HG03571 (cell line): ENCODE measurements around the gene ATPAF1.
A peak's percentile ranks its signal among the peaks of the same experiment; 100 is the strongest.
"Not testable (repeated sequence)": the region's sequence is repeated elsewhere in the genome, so short reads cannot be mapped to it uniquely, and the experiment has no call there.

ENCODE experiments used
- ATAC-seq: cut with Tn5 transposase; IDR thresholded peaks from one replicate; pipeline ENCODE4 v1.9.1; 2021; ENCODE audit not compliant: unreplicated experiment

The ATPAF1 gene

DNA sequence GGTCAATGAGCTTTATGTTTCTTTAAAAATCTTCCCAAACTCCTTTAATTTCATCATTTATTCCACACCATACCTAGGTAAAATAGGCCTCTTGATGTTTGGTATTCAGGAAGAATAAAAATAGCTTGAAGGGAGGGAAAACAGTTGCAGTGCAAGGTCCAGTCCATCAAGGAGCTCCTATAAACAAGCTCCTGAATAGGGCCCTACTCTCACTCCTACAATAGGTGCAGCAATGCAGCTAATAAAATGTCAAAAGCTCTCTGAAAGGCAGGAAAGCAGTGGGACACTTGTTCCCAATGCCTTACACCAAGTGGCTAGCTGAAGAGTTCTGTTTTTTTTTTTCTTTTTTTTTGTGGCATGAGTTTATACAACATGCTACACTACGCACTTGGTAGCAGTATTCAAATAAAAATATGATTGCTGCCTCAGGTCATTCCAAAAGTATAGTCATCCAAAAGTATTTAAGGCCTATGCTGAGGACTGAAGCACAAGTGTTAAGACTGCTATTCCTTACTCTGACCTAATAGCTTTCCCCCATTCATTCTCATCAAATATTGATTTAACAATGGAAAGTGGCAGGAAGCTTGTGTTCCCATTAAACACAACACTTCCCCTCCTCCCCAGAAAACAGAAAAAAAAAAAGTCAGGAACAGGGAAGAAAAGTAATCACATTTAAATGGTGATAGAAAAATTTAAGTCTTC is 13.3 kb upstream of the ATPAF1 start:
- ATAC-seq: no peak

GRCh38 chr1:46679789-46680573 is 11.8 kb upstream of the ATPAF1 start:
- ATAC-seq: no peak

DNA sequence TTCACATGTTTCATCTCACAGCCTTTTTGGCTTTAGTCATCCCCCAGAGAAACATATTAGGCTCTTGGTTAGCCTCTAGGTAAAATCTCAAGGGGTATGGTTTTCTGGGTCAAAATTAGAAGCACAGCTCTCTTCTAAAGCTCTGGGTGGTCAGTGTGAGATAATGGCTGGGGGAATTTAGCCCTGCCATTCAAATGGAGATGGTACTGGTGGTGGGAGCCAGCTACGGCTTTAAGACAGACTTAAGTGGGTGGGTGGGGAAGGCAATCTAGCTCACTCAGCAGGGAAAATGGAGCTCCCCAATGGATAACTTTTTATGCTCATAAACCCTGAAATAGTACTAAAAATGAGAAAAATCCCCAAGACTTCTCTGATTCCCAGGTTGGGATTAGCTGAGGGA is 9.2 kb upstream of the ATPAF1 start:
- ATAC-seq: no peak

DNA sequence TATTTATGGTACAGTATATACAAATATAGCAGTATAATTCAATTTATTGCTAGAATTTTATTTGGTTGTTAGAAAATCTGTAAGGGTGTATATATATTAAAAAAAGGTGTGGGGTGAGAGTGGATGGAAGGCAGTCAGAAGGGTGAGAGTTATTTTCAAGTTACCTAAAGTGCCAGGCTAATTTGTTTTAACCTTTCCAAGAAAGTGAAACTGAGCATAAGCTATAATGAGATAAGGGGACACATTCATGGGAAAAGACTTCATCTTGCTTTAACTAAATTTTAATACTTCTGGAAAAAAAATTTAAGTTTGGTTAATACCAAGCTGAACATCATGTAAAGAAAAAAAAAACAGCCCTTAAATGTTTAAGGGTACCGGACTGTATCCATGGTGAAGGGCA is 8.4 kb upstream of the ATPAF1 start:
- ATAC-seq: no peak

DNA sequence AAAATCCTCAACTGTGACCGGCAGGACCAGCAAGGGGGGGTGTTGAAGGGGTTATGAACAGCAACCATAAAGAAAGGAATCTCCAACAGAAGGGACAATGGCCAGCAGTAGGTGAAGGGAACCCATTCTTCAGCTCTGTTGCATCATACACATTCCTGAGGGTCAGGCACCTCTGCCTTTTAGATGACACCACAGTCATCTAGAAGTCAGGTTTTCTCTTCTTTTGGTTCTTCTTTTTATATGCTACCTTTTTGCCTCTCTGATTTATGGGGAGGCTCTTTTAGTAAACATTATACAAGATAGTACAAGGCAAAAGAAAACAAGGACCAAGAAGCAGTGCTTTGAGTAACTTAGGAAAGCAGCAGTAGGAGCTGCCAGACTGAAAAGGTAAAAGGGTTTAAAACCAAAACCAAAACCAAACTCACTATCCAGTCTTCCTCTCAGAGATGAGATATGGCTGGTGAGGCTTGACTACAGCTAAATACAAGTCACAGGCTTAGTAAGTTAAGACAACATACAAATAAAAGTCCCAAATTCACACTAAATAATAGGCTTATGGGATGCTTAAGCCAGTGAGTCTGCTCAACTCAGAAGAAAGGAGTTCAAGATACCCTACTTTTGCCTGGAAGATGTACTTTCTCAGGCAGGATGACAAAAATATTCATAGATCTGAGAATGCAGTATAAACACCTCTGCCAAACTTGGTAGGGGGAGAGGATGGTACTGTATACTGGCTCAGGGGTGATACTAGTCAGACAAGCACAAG is 7.6 kb upstream of the ATPAF1 start:
- peak; percentile 55 for ATAC-seq

DNA sequence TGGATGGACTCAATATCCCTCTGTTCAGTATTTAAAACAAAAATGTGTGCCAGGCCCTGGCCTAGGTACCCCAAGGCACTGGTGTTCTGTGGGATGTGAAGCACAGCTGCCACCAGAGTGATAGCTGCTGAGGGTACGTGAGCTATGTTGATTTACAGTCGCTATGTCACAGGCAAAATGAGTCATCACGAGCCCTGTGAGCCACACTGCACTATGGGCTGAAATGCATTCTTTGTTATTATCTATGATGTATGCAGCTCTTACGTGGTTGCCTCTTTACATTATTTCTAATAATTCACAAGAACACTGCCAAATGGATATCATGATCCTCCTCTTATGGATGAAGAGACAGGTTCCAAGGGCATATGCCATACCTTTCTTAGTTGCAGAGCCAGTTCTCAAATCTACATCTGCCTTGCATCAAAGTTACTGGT is 5.6 kb upstream of the ATPAF1 start:
- no peak for ATAC-seq

DNA sequence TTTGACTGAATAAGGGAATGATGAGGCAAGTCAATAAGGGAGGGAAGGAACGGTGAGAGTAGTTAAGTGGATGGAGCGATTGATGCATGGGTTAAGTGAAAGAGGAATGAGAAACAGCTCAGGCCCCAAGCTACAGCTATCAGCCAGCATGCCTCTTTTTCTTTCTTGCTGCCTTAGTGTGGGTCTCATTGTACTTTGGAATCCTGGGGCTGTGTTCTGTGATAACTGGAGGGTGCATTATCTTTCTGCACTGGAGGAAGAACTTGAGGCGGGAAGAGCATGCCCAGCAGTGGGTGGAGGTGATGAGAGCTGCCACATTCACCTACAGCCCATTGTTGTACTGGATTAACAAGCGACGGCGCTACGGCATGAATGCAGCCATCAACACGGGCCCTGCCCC is 4.5 kb upstream of the ATPAF1 start:
- no peak for ATAC-seq

DNA sequence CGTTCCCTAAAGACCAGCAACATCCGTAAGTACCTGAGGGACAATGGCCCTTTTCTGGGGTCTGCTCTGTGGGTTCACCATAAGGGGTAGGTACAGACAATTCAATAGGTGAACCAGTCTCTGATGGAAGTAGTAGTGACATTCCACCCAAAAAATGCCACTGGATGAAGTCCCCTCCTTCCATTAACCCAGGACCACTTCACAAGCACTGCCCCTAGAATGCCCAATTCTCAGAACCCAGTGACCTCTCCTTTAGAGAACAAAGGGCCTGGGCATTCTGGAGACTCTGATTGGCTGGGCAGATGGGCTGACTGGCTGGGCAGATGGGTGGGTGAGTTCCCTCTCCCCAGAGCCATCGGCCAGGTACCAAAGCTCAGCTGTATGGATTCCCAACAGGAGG is 3.4 kb upstream of the ATPAF1 start, which contains the start of gene TEX38:
TEX38 (plus strand) TSS at position 301 of the 400 bp plus-strand sequence; CDS start at position 382, 81 bp downstream.
- ATAC-seq: no peak

DNA sequence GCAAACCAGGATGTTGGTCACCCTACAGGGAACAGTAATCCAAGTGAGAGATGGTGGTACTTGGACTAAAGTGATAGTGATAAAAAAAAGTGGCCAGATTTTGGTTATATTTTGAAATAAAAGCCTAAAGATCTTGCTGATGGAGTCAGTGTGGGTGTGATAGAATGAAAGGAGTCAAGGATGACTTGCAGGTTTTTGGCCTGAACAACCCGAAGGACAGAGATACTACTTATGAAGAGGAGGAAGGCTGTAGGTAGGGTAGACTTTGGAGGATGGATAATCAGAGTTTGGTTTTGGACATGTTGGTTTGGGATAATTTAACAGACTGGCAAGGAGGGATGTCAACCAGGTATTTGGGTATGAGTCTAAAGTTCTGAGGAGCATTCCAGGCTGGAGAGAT is 2.0 kb upstream of the ATPAF1 start:
- no peak for ATAC-seq

GRCh38 chr1:46665983-46666382 is 2.2 kb downstream of the ATPAF1 start:
- ATAC-seq: no peak

DNA sequence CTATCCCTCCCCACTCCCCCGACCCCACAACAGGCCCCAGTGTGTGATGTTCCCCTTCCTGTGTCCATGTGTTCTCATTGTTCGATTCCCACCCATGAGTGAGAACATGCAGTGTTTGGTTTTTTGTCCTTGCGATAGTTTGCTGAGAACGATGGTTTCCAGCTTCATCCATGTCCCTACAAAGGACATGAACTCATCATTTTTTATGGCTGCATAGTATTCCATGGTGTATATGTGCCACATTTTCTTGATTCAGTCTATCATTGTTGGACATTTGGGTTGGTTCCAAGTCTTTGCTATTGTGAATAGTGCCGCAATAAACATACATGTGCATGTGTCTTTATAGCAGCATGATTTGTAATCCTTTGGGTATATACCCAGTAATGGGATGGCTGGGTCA is 5.2 kb downstream of the ATPAF1 start:
- ATAC-seq: not testable (repeated sequence)

- peak; percentile 74 for ATAC-seq
Observed at GRCh38 chr1:46660116-46660515, 8.0 kb downstream of the ATPAF1 start.

GRCh38 chr1:46659307-46659870 is 8.8 kb downstream of the ATPAF1 start:
- ATAC-seq: no peak

DNA sequence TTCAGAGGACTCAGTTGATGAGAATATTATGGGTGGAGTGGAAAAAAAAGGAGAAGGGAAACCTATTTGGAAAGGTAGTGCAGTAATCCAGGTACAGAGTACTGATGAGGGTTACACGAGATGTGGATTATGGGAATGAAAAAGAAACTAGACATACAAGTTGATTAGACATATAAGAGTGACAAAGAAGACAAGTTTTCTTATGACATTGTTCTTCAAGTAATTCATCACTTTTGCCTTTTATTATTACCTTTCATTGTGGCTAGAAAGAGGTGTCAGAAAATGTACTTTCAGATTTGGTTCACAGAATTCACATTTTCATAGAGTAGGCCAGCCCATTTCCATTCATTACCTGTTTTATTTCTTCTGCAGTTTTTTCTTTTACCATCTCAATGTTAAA is 10.4 kb downstream of the ATPAF1 start:
- no peak for ATAC-seq

- no peak for ATAC-seq
Observed at GRCh38 chr1:46656643-46657042, 11.5 kb downstream of the ATPAF1 start.

- no peak for ATAC-seq
Observed at GRCh38 chr1:46655848-46656247, 12.3 kb downstream of the ATPAF1 start.

DNA sequence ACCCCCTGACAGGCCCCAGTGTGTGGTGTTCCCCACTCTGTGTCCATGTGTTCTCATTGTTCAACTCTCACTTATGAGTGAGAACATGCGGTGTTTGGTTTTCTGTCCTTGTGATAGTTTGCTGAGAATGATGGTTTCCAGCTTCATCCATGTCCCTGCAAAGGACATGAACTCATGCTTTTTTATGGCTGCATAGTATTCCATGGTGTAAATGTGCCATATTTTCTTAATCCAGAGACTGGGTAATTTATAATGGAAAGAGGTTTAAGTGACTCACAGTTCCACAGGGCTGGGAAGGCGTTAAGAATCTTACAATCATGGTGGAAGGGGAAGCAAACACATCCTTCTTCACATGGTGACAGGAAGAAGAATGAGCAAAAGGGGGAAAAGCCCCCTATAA is 13.5 kb downstream of the ATPAF1 start:
- ATAC-seq: not testable (repeated sequence)

DNA sequence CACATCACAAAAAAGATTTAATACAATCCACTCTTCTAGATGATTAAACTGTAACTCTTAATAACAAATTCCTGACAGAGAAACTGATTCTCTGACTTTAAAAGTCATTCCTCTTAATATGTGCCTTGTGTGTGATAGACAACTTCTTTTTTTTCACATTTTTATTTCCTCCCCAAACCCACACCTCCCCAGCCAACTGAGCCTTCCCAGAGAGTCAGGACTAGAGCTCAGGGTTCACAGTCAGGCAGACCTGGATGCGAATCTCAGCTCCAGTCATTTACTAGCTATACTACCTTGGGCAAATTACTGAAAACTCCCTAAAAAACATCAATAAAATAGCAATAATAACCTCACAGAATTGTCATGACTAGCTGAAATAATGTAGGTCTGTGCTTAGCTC is 14.2 kb downstream of the ATPAF1 start:
- ATAC-seq: no peak

DNA sequence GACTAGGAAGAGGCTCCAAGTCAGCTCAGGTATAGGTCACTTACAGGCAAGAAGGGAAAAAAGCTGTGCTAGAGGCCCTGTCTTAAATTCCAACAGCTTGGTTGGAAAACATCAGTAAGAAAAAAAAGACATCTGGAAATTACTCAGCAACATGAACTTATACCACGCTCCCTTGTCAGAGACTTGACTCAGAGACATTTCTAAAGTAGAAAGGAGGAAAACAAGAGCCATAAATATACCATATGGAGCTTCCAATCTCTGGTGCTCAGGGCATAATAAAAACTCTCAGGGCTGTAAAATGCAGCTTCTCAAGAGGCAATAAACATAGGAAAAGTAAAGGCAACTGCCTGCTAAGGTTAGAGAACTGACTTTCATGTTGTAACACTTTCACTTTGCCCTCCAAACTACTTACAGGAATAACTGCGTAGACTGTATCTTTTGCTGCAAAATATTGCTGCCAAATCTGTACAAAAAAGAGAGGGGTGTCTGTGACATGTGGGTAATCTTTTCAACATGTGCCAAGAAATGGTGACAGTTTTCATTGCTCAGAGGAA is 14.7 kb downstream of the ATPAF1 start:
- no peak for ATAC-seq

DNA sequence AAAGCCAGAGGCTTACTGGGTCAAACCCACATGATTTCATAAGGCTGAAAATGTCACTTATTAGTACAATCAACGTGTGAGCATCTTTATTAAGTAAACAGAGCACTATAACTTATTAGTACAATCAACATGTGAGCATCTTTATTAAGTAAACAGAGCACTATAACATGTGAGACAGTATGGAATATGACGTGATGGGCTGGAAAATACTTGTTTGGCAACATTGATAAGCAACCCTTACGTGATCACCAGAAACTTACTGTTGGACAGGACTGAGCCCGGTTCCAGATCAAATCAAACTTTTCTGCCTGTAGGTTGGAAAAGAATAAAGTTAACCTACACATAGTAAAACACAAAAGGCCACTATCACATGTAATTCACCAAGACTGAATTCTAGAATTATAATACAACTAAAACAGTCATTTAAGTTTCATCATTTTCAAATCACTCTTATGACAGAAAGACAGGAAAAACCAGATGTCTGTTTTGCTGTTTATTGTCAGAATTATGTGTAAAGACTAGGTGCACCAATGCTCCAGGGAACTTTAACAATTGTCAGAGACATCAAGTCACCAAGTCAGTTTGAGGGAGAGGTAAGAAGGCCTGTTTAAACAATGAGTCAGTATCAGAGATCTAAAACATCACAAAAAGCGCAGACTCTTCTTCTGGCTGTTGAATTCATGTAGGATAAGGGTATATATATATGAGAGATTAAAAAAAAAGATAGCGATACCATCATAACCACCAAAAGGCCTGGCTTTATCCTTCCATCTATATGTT is 15.7 kb downstream of the ATPAF1 start:
- no peak for ATAC-seq
